PC-3 (cell line): ENCODE measurements around the gene AOPEP.

ENCODE experiments used
- CTCF ChIP-seq: fragments of 300-600 bp; sonication (generic); conservative IDR thresholded peaks from 2 replicates; pipeline ENCODE4 v1.5.1; 2017; ENCODE audit warnings: antibody characterized with exemption, low read depth, mild to moderate bottlenecking, low read length
- EZH2 ChIP-seq: fragments of 300-600 bp; sonication (generic); IDR thresholded peaks from one replicate; pipeline ENCODE4 v1.6.1; 2017; ENCODE audit warnings: antibody characterized with exemption, mild to moderate bottlenecking, low read length; ENCODE audit not compliant: unreplicated experiment
- EZH2phosphoT487 ChIP-seq: fragments of 300-600 bp; sonication (generic); IDR thresholded peaks from 2 replicates; pipeline ENCODE4 v1.6.1; 2018; ENCODE audit warnings: mild to moderate bottlenecking, antibody characterized with exemption, low read length, borderline replicate concordance

GRCh38 chr9:94726495-94727191 is at the start of gene AOPEP:
- no peak for TF ChIP-seq EZH2
- no peak for TF ChIP-seq CTCF
- no peak for TF ChIP-seq EZH2phosphoT487
